GM21360 (cell line): Measurements from ENCODE around the gene CREB3L4.
"Not testable (repeated sequence)": the region's sequence is repeated elsewhere in the genome, so short reads cannot be mapped to it uniquely, and the experiment has no call there.

Experiments used
- ATAC-seq: cut with Tn5 transposase; IDR thresholded peaks from one replicate; pipeline ENCODE4 v1.9.1; 2021; ENCODE audit warnings: mild to moderate bottlenecking, moderate library complexity; ENCODE audit not compliant: unreplicated experiment

CREB3L4 gene

DNA sequence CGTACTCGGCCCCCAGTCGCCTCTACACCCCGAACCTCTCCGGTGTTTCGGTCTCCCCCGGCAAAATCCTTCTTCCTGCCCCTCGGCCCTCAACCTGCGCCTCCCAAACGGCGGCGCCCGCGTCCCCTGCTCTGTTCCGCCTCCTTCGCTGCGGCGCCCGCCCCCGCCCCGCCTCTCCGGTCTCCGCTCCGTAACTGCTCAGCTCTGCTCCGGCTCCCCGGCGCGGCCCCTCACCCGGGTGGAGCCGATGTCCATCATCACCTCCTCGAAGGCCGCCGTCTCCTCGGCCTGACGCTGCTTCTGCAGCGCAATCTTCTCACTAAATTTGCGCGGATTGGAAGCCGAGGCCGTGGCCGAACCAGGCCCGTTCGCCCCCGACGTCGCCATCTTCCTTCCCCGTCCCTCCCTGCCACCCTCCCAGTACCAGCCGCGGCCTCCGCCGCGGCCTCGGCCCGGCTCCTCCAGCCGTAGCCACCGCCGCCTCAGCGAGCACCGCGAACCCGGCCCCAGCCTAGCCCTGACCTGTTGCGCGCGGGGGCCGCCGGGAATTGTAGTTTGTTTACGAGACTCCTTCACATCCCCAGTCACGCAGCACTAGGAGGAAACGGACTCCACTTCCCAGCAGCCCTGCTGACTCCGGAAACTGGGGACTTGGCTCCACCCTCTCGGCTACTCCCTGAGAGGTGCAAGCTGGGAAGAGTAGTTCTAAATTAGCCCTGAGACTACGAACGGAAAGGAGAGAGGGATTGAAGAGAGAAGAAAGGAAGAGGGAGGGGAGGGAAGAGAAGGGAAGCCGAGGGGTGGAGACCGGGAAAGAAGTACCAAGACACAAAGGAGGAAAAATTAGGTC is 9.4 kb upstream of the CREB3L4 start, which contains the start of gene CRTC2:
CRTC2 (minus strand) TSS at position 502 of the 850 bp plus-strand sequence; CDS start at position 387, 115 bp downstream.
- peak; percentile 72 for ATAC-seq

GRCh38 chr1:153958961-153959260 is 8.8 kb upstream of the CREB3L4 start:
- no peak for ATAC-seq

GRCh38 chr1:153959454-153959853 is 8.2 kb upstream of the CREB3L4 start:
- ATAC-seq, result no peak

DNA sequence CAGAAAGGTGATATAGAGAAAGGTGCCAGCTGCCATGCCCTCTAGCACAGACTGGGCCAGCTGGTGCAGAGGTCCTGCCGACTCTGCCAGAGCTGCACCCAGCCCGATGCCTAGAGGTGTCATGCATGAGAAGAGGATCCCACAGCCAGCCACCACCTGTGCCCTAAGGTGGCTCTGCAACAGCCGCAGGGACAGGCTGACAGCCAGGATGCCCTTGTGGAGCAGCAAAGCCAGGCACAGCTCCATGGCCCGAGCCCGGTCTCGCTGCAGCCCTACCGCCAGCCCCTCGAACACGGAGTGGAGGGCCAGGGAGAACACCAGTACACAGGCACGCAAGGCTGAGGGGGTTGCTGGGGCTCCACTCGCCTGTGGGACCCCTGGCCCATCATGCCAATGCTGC is 7.5 kb upstream of the CREB3L4 start:
- no peak for ATAC-seq

DNA sequence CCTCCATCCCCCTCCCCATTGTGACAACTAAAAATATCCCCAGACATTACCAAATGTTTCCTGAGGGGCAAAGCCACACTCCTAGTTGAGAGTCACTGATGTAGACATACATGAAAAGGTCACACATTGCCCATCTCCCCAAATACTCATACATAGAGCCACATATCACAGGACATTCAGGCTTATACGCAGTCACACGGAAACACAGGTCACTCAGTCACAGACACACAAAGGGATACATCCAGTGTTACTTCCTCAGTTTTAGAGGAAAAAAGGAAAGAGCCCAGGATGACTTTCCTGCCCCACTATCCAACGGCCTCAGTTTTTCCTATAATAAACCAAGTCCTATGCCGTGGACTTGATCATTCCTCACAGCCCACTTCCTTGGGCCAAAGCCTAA is 6.3 kb upstream of the CREB3L4 start:
- no peak for ATAC-seq

- no peak for ATAC-seq
Measured at GRCh38 chr1:153962088-153963029, 5.3 kb upstream of the CREB3L4 start.

DNA sequence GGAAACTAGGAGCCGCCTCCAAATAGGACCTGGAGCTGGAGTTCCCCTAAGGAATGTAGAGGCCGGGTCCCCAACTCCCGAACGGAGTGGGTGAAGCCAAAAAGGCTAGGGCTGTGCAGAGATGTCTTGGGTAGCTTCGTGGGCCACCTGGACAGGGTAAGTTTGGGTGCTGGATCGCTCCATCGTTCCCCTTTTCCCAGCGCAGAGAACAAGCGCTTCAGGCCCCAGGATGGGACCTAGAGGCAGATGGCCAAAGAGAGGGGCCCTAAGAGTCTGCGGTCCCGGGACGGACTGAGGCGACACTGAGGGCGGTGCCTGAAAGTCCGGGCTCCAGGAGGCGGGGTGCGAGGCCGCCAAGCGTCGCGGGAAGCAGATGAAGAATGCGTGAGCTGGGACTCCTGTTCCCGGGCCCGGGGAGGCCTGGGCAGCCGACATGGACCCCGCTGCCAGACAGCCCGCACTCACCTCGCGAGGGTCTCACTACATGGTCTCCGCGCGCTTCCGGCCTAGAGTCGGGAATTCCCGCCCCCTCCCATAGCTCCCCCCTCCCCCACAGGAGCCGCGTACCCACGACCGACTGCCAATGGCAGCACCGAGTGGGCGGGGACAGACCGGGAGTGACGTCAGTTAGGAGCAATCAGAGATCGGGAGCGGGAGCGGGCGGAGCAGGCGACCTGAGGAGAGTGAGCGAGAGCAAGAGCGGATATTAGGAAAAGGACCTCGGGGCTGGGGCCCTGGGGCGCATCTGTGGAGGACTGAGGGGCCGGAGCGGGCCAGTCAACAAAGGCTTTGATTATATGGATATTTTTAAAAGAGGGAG is 4.5 kb upstream of the CREB3L4 start, which contains the start of gene SLC39A1:
SLC39A1 (minus strand) TSS at position 508 of the 820 bp plus-strand sequence. CDS start 822 bp downstream, outside the sequence.
- ATAC-seq, result peak; percentile 29

DNA sequence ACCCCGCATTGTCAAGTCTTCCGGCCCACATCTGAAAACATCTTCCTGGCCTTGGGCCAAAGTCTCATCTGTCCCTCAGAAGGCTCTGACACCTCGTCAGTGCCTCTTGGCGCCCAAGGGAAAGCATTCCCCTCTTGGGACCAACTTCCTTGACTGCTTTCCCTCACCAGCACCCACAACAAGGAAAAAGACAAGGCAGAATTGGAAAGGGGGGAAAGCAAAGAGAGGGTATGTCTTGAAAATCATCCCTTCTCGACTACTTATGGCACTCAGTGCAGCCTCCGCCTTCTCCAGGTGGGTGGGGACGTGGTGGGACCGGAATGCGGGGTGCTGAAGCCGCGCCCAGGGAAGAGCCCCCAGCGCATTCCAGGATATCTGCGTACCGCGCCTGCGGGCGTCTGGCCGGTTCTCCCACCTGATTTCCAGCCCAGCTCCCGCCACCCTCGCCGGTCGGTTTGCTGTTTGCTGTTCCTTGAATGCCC is 3.8 kb upstream of the CREB3L4 start:
- peak; percentile 2 for ATAC-seq

DNA sequence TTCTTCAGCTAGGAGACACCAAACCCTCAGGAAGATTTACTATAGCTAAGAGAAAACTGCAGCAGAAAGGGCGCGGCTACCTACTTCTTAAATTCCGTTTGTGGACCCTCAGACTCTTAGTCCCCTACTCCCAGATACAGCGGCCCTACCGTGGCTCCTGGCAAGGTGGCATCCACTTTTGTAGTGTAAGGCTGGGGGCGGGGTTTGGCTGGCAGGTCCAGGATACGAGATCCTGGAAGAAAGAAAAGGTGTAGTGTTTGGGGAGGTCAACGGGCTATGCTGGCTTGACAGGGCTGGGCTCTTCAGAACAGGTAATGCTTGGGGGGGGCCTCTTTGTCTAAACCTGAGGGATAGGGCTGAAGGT is 280 bp downstream of the CREB3L4 start:
- ATAC-seq, result no peak

- no peak for ATAC-seq
Measured at GRCh38 chr1:153968408-153968807, 706 bp downstream of the CREB3L4 start.

GRCh38 chr1:153968972-153969371 is 1.3 kb downstream of the CREB3L4 start:
- ATAC-seq, result no peak

- no peak for ATAC-seq
Measured at GRCh38 chr1:153970346-153970745, 2.6 kb downstream of the CREB3L4 start.

DNA sequence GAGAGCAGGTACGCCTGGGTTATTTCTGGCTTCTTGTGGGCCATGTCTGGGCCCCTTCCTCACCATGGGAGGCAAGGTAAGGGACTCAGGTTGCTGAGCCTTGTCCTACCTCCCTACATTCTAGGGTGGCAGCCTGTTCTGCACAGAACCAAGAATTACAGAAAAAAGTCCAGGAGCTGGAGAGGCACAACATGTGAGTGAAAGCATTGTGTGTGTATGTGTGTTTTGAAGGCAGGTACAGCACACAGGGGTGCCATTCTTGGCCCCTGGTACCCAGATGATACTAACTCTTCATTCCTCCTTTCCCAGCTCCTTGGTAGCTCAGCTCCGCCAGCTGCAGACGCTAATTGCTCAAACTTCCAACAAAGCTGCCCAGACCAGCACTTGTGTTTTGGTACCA is 5.4 kb downstream of the CREB3L4 start:
- ATAC-seq, result no peak

- no peak for ATAC-seq
Measured at GRCh38 chr1:153973525-153973924, 5.8 kb downstream of the CREB3L4 start.

- ATAC-seq, result no peak
Measured at GRCh38 chr1:153976819-153977249, 9.1 kb downstream of the CREB3L4 start.

DNA sequence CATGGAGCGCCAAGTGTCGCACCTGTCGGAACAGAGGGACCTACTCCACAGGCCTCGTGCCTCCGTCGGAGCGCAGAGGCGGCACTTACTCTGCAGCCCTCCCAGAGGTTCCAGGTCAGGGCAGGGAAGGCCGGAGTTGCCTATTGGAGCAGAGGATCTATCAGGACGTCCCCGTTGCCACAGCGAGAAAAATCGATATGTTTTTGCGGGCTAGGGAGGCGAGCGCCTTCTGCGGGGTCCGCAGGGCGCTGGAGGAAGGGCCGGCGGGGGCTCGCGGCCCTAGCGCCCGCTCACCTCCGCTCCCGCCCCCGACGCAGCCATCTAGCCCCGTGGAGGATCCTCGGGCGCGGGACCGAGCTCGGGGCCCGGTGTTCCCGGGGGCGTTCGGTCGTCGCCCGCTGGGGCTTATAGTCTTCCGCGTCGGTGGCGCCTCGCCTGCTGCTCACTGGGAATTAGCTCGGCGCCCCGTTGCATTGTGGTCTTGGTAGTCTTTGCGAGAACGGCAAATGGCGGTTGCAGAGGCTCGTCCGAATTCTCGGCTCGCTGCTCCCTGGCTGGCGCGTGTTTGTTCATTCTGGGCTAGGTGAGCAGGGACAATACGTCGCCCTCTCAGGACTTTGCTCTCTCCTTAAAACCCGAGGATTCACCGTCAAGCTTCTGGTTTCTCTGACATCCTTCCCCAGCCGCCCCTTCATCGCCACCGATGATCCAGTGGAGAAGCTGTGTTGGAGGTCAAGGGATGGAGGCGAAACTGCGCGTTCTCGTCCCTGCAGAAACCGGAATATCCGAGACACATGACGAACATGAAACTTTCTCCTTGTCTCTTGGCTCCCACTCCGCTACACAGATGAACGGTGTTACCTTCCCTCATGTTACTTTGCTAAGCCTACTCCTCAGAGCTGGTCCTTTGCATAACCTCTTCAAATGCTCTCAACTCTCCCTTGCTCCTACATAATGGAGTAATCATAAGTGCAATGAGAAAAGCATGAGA is 9.8 kb downstream of the CREB3L4 start, which contains the start of gene JTB:
JTB (minus strand) TSS at position 425 of the 991 bp plus-strand sequence; CDS start at position 3, 422 bp downstream.
- ATAC-seq, result peak; percentile 74

DNA sequence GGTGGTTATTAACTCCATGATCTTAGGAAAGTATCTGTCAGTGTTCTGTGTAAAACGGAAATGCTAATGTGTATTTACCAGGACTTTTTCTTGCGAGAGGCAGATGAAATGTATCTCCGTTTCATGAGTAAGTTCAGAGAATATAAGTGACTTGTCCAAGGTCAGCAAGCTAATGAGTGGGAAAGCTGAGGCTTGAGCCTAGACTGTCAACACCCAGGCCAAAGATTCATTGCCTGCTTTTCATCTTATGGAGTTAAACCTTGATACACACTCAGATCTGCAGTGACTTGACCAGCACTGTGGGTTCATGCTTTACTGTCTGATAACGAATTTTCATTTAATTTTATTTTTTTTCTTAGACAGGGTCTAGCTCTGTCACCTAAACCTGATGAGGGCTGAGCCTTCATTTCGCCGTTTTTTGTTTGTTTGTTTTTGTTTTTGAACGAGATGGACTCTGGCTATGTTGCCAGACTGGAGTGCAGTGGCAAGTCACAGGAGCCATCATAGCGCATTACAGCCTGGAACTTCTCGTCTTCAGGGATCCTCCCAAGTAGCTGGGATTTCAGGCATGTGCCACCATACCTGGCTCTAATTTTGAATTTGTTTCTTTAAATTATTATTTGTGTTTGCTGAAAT is 10.7 kb downstream of the CREB3L4 start:
- ATAC-seq, result no peak

- not testable (repeated sequence) for ATAC-seq
Measured at GRCh38 chr1:153979091-153979490, 11.4 kb downstream of the CREB3L4 start.

DNA sequence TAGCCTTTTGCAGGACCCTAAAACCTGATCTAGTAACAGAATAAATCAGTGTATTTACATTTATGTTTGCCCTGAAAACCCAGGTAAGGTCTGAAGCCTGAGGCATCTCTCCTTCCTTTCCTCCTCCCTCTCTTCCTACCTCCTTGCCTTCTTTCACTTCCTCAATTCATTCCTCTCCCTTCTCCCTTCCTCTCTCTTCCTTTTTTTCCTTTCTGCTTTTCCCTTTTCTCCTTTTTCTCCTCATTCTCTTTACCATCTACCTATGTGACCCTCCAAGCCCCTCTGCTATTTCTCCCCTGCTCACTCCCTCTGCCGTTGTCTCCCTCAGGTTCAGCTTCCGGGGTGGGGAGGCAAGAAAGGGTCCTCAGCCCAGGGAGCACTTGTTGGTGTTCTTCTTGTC is 14.0 kb downstream of the CREB3L4 start:
- ATAC-seq, result not testable (repeated sequence)
